ENCODE data around the gene LONRF3. TPM values are rescaled to one million over a fixed set of nuclear protein-coding genes. Genes with fewer than 3 reads are reported as not detected.
"Not testable (repeated sequence)": the region's sequence is repeated elsewhere in the genome, so short reads cannot be mapped to it uniquely, and the experiment has no call there.

LONRF3 gene
- total RNA-seq, 1 experiment from 2014 or later = not detected

DNA sequence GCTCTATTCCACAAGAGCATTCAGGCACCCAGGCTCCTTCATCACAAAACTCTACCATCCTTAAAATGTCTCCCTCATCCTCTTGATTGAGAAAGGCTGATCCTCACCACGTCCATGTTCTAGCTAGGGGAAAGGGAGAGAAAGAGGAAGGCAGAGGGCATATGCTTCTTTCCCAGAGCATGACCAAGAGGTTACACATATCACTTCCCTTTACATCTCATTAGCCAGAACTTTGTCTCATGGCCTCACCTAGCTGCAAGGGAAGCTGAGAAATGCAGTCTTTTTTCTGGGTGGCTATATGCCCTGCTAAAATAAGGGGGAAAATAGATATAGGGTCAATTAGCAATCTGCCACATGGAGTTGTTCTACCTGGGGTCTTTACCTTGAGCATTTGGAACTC is 42.7 kb downstream of the LONRF3 start:
- no peak for DNase-seq (ENCODE audit: low spot score)
- ChIA-PET CTCF (no interaction called here), POLR2A (no interaction called here)
- TF ChIP-seq, protein P1, sequence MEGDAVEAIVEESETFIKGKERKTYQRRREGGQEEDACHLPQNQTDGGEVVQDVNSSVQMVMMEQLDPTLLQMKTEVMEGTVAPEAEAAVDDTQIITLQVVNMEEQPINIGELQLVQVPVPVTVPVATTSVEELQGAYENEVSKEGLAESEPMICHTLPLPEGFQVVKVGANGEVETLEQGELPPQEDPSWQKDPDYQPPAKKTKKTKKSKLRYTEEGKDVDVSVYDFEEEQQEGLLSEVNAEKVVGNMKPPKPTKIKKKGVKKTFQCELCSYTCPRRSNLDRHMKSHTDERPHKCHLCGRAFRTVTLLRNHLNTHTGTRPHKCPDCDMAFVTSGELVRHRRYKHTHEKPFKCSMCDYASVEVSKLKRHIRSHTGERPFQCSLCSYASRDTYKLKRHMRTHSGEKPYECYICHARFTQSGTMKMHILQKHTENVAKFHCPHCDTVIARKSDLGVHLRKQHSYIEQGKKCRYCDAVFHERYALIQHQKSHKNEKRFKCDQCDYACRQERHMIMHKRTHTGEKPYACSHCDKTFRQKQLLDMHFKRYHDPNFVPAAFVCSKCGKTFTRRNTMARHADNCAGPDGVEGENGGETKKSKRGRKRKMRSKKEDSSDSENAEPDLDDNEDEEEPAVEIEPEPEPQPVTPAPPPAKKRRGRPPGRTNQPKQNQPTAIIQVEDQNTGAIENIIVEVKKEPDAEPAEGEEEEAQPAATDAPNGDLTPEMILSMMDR (IDR thresholded peaks at IDR 0.05) = no peak
- H3K4me1 Mint-ChIP-seq = no peaks in the 10 kb centered on the region
- H3K36me3 Mint-ChIP-seq = no peaks in the 10 kb centered on the region
- H3K9me3 Mint-ChIP-seq = no peaks in the 10 kb centered on the region
- H3K4me3 Mint-ChIP-seq = no peak overlapping the region
- no peak overlapping the region for H3K27ac Mint-ChIP-seq
- peaks cover 6% of the 10 kb centered on the region for H3K27me3 Mint-ChIP-seq (ENCODE audit: low read depth)
- no peak for ATAC-seq

DNA sequence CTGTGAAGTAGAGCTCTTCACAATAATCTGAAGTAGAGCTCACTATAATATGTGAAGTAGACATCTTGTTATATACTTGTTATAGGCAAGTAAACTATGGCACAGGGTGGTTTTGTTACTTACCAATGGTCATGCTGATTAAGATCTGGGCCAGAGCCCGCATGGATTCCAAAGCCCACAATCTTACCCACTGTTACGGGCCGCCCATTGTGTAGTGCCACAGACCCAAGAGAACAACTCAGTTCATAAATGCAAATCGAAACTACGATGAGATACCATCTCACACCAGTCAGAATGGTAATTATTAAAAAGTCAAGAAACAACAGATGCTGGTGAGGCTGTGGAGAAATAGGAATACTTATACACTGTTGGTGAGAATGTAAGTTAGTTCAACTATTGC is 51.5 kb downstream of the LONRF3 start:
- ATAC-seq (no peak), DNase-seq (ENCODE audit: low spot score) (no peak)
- Mint-ChIP-seq H3K4me3 (no peak overlapping the region), H3K4me1 (no peaks in the 10 kb centered on the region), H3K27ac (no peak overlapping the region), H3K27me3 (ENCODE audit: low read depth) (peaks cover under 1% of the 10 kb centered on the region; the same call in 1 of the 2 replicates), H3K9me3 (peaks cover 14% of the 10 kb centered on the region), H3K36me3 (no peaks in the 10 kb centered on the region)
- POLR2A ChIA-PET = no interaction called here
- CTCF ChIA-PET = no interaction called here
- TF ChIP-seq GRHL2 (CRISPR knock-in tag; IDR thresholded peaks at IDR 0.05; ENCODE audit: insufficient replicate concordance, severe bottlenecking) (no peak), MXD4 (CRISPR knock-in tag; IDR thresholded peaks at IDR 0.05; ENCODE audit: borderline replicate concordance) (no peak), EMX1 (CRISPR knock-in tag; IDR thresholded peaks at IDR 0.05) (no peak), ZNF219 (CRISPR knock-in tag; IDR thresholded peaks at IDR 0.05; ENCODE audit: borderline replicate concordance) (no peak), MYBL2 (CRISPR knock-in tag; IDR thresholded peaks at IDR 0.05) (no peak), CREB1 (CRISPR knock-in tag; IDR thresholded peaks at IDR 0.05) (no peak), OVOL2 (CRISPR knock-in tag; IDR thresholded peaks at IDR 0.05; ENCODE audit: borderline replicate concordance) (no peak)
- TF ChIP-seq, protein P2, sequence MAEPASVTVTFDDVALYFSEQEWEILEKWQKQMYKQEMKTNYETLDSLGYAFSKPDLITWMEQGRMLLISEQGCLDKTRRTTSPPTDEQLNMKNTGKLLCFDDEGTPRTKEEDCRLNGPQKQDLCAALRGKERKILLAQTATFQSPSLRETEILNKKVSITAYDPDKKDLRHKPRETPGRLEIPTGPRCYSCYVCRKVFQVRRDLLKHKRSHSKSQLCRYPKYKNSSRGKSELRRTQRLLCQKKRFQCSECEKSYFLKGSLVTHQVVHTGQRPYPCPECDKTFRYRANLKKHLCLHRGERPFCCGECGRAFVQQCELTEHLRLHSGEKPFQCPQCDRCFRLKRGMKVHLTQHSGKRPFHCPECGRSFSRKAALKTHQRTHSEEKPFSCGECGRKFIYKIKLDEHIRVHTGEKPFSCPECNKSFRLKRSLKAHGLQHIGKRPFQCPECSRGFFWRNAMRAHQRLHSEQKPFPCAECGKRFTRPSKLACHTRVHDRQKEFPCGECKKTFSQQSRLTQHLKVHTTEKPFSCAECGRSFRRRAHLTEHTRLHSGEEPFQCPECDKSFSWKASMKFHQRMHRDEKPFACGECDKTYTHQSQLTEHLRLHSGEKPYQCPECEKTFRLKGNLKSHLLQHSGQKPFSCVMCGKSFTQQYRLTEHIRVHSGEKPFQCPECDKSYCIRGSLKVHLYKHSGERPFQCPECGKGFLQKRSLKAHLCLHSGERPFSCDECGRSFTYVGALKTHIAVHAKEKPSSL (CRISPR knock-in tag; conservative IDR thresholded peaks at IDR 0.05) = no peak
- TF ChIP-seq, protein P3, sequence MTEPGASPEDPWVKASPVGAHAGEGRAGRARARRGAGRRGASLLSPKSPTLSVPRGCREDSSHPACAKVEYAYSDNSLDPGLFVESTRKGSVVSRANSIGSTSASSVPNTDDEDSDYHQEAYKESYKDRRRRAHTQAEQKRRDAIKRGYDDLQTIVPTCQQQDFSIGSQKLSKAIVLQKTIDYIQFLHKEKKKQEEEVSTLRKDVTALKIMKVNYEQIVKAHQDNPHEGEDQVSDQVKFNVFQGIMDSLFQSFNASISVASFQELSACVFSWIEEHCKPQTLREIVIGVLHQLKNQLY (CRISPR knock-in tag; IDR thresholded peaks at IDR 0.05) = no peak
- TF ChIP-seq, protein P4, sequence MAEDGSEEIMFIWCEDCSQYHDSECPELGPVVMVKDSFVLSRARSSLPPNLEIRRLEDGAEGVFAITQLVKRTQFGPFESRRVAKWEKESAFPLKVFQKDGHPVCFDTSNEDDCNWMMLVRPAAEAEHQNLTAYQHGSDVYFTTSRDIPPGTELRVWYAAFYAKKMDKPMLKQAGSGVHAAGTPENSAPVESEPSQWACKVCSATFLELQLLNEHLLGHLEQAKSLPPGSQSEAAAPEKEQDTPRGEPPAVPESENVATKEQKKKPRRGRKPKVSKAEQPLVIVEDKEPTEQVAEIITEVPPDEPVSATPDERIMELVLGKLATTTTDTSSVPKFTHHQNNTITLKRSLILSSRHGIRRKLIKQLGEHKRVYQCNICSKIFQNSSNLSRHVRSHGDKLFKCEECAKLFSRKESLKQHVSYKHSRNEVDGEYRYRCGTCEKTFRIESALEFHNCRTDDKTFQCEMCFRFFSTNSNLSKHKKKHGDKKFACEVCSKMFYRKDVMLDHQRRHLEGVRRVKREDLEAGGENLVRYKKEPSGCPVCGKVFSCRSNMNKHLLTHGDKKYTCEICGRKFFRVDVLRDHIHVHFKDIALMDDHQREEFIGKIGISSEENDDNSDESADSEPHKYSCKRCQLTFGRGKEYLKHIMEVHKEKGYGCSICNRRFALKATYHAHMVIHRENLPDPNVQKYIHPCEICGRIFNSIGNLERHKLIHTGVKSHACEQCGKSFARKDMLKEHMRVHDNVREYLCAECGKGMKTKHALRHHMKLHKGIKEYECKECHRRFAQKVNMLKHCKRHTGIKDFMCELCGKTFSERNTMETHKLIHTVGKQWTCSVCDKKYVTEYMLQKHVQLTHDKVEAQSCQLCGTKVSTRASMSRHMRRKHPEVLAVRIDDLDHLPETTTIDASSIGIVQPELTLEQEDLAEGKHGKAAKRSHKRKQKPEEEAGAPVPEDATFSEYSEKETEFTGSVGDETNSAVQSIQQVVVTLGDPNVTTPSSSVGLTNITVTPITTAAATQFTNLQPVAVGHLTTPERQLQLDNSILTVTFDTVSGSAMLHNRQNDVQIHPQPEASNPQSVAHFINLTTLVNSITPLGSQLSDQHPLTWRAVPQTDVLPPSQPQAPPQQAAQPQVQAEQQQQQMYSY (CRISPR knock-in tag; IDR thresholded peaks at IDR 0.05) = no peak
- TF ChIP-seq, protein P5, sequence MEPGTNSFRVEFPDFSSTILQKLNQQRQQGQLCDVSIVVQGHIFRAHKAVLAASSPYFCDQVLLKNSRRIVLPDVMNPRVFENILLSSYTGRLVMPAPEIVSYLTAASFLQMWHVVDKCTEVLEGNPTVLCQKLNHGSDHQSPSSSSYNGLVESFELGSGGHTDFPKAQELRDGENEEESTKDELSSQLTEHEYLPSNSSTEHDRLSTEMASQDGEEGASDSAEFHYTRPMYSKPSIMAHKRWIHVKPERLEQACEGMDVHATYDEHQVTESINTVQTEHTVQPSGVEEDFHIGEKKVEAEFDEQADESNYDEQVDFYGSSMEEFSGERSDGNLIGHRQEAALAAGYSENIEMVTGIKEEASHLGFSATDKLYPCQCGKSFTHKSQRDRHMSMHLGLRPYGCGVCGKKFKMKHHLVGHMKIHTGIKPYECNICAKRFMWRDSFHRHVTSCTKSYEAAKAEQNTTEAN (CRISPR knock-in tag; IDR thresholded peaks at IDR 0.05) = no peak
- TF ChIP-seq, protein P6, sequence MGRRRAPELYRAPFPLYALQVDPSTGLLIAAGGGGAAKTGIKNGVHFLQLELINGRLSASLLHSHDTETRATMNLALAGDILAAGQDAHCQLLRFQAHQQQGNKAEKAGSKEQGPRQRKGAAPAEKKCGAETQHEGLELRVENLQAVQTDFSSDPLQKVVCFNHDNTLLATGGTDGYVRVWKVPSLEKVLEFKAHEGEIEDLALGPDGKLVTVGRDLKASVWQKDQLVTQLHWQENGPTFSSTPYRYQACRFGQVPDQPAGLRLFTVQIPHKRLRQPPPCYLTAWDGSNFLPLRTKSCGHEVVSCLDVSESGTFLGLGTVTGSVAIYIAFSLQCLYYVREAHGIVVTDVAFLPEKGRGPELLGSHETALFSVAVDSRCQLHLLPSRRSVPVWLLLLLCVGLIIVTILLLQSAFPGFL (CRISPR knock-in tag; IDR thresholded peaks at IDR 0.05; ENCODE audit: borderline replicate concordance) = no peak
- TF ChIP-seq, protein P7, sequence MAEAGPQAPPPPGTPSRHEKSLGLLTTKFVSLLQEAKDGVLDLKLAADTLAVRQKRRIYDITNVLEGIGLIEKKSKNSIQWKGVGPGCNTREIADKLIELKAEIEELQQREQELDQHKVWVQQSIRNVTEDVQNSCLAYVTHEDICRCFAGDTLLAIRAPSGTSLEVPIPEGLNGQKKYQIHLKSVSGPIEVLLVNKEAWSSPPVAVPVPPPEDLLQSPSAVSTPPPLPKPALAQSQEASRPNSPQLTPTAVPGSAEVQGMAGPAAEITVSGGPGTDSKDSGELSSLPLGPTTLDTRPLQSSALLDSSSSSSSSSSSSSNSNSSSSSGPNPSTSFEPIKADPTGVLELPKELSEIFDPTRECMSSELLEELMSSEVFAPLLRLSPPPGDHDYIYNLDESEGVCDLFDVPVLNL (CRISPR knock-in tag; IDR thresholded peaks at IDR 0.05; ENCODE audit: borderline replicate concordance, low read depth) = no peak

DNA sequence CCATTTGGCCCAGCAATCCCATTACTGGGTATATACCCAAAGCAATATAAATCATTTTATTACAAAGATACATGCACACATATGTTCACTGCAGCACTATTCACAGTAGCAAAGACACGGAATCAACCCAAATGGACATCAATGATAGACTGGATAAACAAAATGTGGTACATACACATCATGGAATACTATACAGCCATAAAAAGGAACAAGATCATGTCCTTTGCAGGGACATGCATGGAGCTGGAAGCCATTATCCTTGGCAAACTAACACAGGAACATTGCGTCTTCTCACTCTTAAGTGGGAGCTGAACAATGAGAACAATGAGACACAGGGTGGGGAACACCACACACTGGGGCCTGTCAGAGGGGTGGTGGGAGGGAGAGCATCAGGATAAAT is 51.9 kb downstream of the LONRF3 start:
- CTCF ChIA-PET; POLR2A ChIA-PET; H3K4me1 Mint-ChIP-seq; H3K36me3 Mint-ChIP-seq; DNase-seq (ENCODE audit: low spot score); ATAC-seq; H3K27me3 Mint-ChIP-seq (ENCODE audit: low read depth); H3K4me3 Mint-ChIP-seq; H3K27ac Mint-ChIP-seq: not testable (repeated sequence)
- peaks cover 14% of the 10 kb centered on the region for H3K9me3 Mint-ChIP-seq

DNA sequence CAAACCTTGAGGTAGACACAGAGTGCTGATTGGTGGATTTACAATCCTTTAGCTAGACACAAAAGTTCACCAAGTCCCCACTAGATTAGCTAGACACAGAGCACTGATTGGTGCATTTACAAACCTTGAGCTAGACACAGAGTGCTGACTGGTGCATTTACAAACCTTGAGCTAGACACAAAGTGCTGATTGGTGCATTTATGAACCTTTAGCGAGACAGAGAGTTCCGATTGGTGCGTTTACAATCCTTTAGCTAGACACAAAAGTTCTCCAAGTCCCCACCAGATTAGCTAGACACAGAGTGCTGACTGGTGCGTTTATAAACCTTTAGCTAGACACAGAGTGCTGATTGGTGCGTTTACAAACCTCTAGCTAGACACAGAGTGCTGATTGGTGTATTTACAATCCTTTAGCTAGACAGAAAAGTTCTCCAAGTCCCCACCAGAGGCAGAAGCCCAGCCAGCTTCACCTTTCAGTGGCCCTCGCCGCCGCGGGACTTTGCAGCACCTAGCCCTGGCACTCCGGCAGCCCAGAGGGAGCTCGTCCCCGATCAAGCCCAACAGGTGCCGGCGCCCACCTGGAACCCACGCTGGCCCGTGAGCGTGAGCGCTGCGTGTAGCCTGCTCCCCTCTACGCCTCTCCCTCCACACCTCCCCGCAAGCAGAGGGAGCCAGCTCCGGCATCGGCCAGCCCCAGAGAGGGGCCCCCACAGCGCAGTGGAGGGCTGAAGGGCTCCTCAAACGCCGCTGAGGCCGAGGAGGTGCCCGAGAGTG is 53.7 kb downstream of the LONRF3 start:
- H3K27me3 Mint-ChIP-seq (ENCODE audit: low read depth); POLR2A ChIA-PET; ATAC-seq; H3K27ac Mint-ChIP-seq; H3K4me1 Mint-ChIP-seq; DNase-seq (ENCODE audit: low spot score); H3K36me3 Mint-ChIP-seq; H3K4me3 Mint-ChIP-seq: not testable (repeated sequence)
- H3K9me3 Mint-ChIP-seq = peaks cover 21% of the 10 kb centered on the region
- CTCF ChIA-PET = interaction anchor here (0.7 to 1.2 kb wide), 2 partner anchors 28 to 65 kb away, joined by 3 to 4 read pairs; no protein-coding TSS in a partner anchor
